GM12892 (cell line): ENCODE measurements around the gene NOC4L.

Source experiments
- POLR2A ChIP-seq: IDR thresholded peaks from 2 replicates; pipeline ENCODE4 v1.6.1; 2011; ENCODE audit warnings: low read depth, low read length, control low read depth
- POLR2AphosphoS5 ChIP-seq: IDR thresholded peaks from 2 replicates; pipeline ENCODE4 v1.6.1; 2011; ENCODE audit warnings: low read depth, low read length, control low read depth

GRCh38 chr12:132155771-132156572 lies 11.7 kb downstream of the NOC4L start:
- TF ChIP-seq POLR2A, result no peak
- no peak for TF ChIP-seq POLR2AphosphoS5
